ENCODE results near the gene LHFPL3. TPM values are rescaled to one million over a fixed set of nuclear protein-coding genes. Genes with fewer than 3 reads are reported as not detected.

LHFPL3 gene
- polyA plus RNA-seq, 1 of the 3 experiments (the other 2 are of a cell fraction) = not detected

DNA sequence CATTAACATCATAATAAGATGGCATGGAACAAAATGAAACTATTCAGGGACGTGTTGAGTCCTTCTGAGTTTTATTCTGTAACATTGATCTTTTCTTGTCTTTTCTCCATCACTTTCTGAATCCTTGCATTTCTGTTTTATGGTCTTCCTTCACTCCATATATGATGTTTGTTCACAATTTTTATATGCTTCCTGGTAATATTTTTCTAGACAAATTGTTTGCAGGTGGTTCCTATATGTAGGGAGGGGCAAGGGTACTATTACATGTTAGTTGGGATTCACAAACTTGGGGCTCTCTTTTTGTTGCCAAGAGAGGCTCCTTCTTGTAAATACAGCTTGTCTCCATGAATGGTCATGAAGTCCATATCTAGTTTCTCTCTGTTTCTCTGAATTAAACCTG is 159.2 kb downstream of the LHFPL3 start:
- ChIA-PET POLR2A (no interaction called here), CTCF (no interaction called here)
- 0% methylated on average over 1 of the region's 1 CpG for WGBS (ENCODE audit: low lambda C conversion rate)

DNA sequence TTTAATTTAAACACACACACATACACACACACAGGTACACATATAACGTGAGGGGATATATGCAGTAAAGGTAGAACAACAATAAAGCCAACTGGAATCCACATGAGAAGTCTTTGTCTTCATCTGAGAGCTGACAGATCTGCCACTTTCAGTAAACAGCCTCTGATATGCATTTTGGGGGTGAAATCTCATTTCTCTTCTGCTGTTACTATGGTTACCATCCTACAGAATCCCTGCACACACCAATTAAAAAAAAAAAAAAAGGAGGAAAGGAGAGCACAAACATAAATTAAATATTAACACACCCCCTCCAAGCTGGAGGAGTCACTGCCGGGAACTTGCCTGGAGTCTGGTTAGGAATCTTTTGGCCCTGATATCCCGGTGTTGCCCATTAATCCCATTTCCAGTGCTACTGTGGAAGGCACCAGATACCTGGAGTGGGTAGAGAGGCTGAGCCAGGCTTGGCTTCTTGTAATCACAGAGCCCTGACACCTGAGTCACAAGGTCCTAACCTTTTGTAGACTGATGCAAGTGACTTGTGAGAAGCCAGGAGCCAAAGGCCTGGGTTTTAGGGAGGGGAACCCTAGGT is 169.1 kb downstream of the LHFPL3 start:
- TF ChIP-seq MEF2A (IDR thresholded peaks at IDR 0.05; ENCODE audit: borderline replicate concordance, low read depth) (no peak), NRF1 (IDR thresholded peaks at IDR 0.05; ENCODE audit: low read depth, low read length) (no peak)
- Histone ChIP-seq H3K9me3 (no peaks in the 10 kb centered on the region), H2AFZ (ENCODE audit: low read depth) (no peak overlapping the region), H4K20me1 (ENCODE audit: insufficient read depth) (no peaks in the 10 kb centered on the region), H3K36me3 (replicated peaks in 1 of 2; ENCODE audit: control insufficient read depth in 1 of 2, insufficient read depth in 2 of 2, low read length in 1 of 2) (no peaks in the 10 kb centered on the region), H3F3A (replicated peaks; ENCODE audit: insufficient read depth) (no peaks in the 10 kb centered on the region), H3K27ac (ENCODE audit: low read depth in 2 of 2, low read length in 1 of 2) (no peak overlapping the region), H3K9me2 (no peaks in the 10 kb centered on the region), H3K4me2 (no peak overlapping the region), H3K9ac (no peak overlapping the region), H3K4me1 (ENCODE audit: control insufficient read depth in 1 of 2, insufficient read depth in 2 of 2, low read depth in 1 of 2, low read length in 1 of 2) (no peaks in the 10 kb centered on the region), H3K79me2 (ENCODE audit: insufficient read depth) (no peaks in the 10 kb centered on the region), H3K4me3 (ENCODE audit: low read depth in 2 of 2, low read length in 1 of 2) (no peak overlapping the region), H3K27me3 (ENCODE audit: insufficient read depth) (no peaks in the 10 kb centered on the region)
- no peak for DNase-seq
- POLR2A ChIA-PET = no interaction called here
- CTCF ChIA-PET = interaction anchor here (0.6 to 1.7 kb wide), 3 partner anchors 12 to 1648 kb away, joined by 3 read pairs; no protein-coding TSS in a partner anchor
- 22% methylated on average over 3 of the region's 3 CpGs for WGBS (ENCODE audit: low lambda C conversion rate)

More for the DNA sequence above, 159.2 kb downstream of the LHFPL3 start:
- no peaks in the 10 kb centered on the region for H3F3A ChIP-seq (replicated peaks; ENCODE audit: insufficient read depth)
- H3K27me3 ChIP-seq (ENCODE audit: insufficient read depth) = 0 out of 2 replicates have a peak, but pooled peaks cover 6% of the 10 kb centered on the region
- no peaks in the 10 kb centered on the region for H3K36me3 ChIP-seq (replicated peaks in 1 of 2; ENCODE audit: control insufficient read depth in 1 of 2, insufficient read depth in 2 of 2, low read length in 1 of 2)
- TF ChIP-seq, protein P1, sequence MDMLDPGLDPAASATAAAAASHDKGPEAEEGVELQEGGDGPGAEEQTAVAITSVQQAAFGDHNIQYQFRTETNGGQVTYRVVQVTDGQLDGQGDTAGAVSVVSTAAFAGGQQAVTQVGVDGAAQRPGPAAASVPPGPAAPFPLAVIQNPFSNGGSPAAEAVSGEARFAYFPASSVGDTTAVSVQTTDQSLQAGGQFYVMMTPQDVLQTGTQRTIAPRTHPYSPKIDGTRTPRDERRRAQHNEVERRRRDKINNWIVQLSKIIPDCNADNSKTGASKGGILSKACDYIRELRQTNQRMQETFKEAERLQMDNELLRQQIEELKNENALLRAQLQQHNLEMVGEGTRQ (IDR thresholded peaks at IDR 0.05; ENCODE audit: borderline replicate concordance, low read depth, low read length) = no peak
- TF ChIP-seq FOSL2 (IDR thresholded peaks at IDR 0.05; ENCODE audit: borderline replicate concordance, low read depth) (no peak), CHD2 (IDR thresholded peaks at IDR 0.05; ENCODE audit: low read length, partially characterized antibody) (no peak), EP300 (IDR thresholded peaks at IDR 0.05; ENCODE audit: borderline replicate concordance in 1 of 2, low read depth in 1 of 2, low read length in 1 of 2) (no peak), TAF1 (IDR thresholded peaks at IDR 0.05; ENCODE audit: borderline replicate concordance, low read depth, low read length) (no peak), RCOR1 (IDR thresholded peaks at IDR 0.05; ENCODE audit: low read length) (no peak), NFIC (IDR thresholded peaks at IDR 0.05; ENCODE audit: borderline replicate concordance) (no peak), RAD21 (IDR thresholded peaks at IDR 0.05; ENCODE audit: low read length) (no peak)
- TF ChIP-seq, protein P2, sequence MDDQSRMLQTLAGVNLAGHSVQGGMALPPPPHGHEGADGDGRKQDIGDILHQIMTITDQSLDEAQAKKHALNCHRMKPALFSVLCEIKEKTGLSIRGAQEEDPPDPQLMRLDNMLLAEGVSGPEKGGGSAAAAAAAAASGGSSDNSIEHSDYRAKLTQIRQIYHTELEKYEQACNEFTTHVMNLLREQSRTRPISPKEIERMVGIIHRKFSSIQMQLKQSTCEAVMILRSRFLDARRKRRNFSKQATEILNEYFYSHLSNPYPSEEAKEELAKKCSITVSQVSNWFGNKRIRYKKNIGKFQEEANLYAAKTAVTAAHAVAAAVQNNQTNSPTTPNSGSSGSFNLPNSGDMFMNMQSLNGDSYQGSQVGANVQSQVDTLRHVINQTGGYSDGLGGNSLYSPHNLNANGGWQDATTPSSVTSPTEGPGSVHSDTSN (IDR thresholded peaks at IDR 0.05) = no peak
- H4K20me1 ChIP-seq (ENCODE audit: insufficient read depth) = no peaks in the 10 kb centered on the region; the same call in 1 of the 2 replicates
- no peaks in the 10 kb centered on the region for H3K9me3 ChIP-seq
- peaks cover 0 to 2% of the 10 kb centered on the region in 2 experiments; a peak in 1 of 4 replicates for H3K4me1 ChIP-seq (ENCODE audit: control insufficient read depth in 1 of 2, insufficient read depth in 2 of 2, low read depth in 1 of 2, low read length in 1 of 2)
- H2AFZ ChIP-seq (ENCODE audit: low read depth) = no peak overlapping the region
- no peaks in the 10 kb centered on the region for H3K9me2 ChIP-seq
- no peak overlapping the region for H3K4me3 ChIP-seq (ENCODE audit: low read depth in 2 of 2, low read length in 1 of 2)
- H3K79me2 ChIP-seq (ENCODE audit: insufficient read depth) = no peaks in the 10 kb centered on the region
- DNase-seq = no peak
- H3K27ac ChIP-seq (ENCODE audit: low read depth in 2 of 2, low read length in 1 of 2) = no peak overlapping the region
- H3K9ac ChIP-seq = no peak overlapping the region
- H3K4me2 ChIP-seq = no peak overlapping the region

All from SK-N-SH (cell line).